ENCODE measurements around the gene KLHL2.
"Not testable (repeated sequence)": the region's sequence is repeated elsewhere in the genome, so short reads cannot be mapped to it uniquely, and the experiment has no call there.

Gene KLHL2

GRCh38 chr4:165201806-165202205 is 5.6 kb upstream of the KLHL2 start:
- DNase-seq: no peak

- no peak for DNase-seq
Observed at GRCh38 chr4:165203541-165204461, 3.6 kb upstream of the KLHL2 start.

GRCh38 chr4:165204462-165204830 is 2.9 kb upstream of the KLHL2 start:
- DNase-seq: no peak

DNA sequence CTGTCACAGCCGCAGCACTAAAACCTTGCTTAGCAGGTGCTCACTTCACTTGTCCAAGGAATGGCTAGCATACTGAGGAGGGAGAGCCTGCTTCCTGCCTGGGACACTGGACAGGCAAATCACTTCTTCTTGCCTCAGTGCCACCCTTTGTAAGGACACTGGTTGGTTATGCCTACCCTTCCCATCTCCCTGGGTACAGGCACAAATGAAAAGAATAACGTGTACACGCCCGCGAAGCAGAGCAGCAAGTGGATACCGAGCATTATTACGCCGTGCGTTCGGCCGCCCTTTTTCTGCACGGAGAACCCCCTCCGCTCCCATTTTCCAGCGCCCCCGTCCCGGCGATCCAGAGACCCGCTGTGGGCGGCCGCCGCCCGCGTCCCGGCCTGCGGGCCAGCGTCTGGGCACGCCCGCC is 338 bp upstream of the KLHL2 start:
- DNase-seq: no peak

GRCh38 chr4:165208221-165208652 is 876 bp downstream of the KLHL2 start:
- DNase-seq: no peak

DNA sequence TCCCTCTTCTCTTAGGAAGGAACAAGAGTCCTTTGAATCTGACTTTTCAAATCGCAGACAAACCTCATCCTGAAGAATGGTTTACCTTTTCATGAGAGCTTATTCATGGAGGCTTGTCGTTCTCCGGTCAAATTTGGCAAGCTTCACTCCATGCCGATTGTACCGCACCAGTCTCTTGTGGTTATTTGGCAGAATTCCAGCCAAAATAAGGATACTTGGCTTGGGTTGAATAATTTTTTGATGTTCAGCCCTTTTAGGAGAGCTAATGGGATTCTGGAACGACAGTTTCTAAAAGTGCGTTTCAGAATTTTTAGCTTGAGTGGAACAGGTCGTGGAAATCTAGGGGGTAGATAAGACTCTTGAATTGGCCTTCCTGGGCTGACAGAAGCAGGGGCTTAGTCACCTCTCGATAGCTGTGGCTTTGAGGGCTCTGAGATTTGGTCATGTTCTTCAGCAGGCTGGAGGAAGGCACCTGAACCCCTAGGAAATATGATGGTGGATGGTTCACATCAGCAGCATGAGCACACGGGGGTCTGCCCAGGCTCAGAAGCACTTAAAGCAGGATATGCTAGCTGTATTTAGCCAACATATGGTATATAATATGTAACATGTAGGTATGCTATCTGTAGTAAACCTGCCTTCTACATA is 1.5 kb downstream of the KLHL2 start:
- no peak for DNase-seq

- no peak for DNase-seq
Observed at GRCh38 chr4:165209796-165210195, 2.4 kb downstream of the KLHL2 start.

DNA sequence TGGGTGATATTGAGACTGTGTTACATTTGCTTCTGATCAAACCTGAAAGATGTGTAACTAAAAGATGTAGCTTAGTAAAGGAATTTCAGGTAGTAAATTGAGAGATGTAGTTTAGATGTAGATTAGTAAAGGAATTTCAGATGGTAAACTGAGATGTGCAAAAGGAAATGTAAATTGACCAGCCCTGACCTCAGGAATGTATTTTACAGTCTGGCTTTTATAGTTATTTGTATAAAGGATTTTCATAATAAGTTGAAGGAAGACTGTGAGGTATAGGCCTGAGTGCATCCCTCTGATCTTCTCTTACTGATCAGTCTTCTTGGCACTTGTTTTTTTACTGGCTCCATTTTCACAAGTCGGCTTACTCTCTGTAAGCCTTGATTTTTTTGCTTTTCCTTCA is 3.2 kb downstream of the KLHL2 start:
- no peak for DNase-seq

- not testable (repeated sequence) for DNase-seq
Observed at GRCh38 chr4:165212647-165213046, 5.3 kb downstream of the KLHL2 start.

GRCh38 chr4:165213404-165213803 is 6.0 kb downstream of the KLHL2 start:
- DNase-seq: not testable (repeated sequence)

- not testable (repeated sequence) for DNase-seq
Observed at GRCh38 chr4:165213991-165214709, 6.8 kb downstream of the KLHL2 start.

DNA sequence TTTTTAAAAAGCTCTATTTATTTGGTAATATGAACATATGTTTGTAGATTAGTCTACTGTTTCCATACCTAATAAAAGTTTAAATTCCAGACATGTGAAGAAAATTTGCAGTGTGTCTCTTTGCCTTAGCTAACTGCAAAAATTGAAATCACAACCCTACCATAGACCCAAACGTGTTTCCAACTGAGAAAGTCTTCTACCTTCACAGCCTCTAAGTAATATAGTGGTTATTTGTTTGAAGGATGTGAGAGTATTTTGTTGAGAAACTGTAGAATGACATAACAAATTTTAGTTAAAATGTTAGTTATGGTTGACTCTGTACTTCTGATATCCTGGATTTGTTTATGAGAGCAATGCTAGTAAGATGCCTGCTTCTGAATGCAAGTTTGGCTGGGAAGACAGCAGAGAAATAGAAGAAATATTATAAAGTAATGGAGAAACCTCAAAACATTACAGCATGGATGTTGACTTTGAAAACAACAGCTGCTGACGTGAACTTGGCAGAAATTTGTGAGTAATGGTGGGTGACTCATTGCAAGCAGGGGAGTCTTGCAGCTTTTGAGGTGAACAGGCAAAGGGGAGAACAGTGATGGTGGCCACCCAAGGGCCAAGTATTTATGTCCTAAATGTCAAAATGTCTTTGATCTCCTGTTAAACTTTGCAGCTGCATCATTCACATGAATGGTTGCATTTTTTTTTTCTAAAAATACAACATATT is 7.8 kb downstream of the KLHL2 start:
- not testable (repeated sequence) for DNase-seq

- DNase-seq: not testable (repeated sequence)
Observed at GRCh38 chr4:165215761-165216487, 8.6 kb downstream of the KLHL2 start.

DNA sequence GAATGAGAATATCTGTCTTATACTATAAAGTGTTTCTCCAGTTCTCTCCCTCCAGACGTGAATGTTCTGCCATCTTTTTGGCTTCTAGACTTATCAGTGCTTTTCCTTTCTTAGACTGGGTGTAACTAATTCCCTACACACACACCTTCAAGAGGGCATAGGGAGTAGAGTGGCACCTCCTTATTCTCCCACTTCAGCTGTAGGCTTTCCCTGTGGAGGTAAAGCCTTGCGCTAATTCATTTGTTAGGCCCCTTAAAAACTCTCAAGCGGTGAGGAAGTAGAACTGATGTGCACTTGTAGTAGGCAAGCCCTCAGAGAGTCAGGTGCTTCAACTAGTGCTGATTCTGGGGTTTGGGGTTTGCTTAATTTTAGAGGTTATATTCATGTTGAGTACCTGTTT is 10.0 kb downstream of the KLHL2 start:
- DNase-seq: no peak

DNA sequence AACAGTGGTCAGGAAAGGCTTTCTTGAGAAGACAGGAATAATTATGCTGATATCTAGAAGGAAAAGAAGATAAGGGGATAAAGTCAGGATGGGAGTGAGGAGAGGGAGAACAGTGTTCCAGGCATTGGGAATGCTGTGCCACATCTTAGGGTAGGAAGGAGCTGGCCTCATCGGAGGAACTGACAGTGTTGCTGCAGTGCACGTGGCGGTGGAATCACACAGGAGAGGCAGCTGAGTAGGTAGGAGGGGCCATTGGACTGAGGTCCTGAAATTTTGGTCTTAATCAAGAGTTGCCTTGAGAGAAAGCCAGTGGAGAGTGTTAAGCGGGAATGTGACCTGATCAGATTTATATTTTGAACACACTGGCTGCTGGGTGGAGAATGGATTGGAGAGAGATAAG is 13.9 kb downstream of the KLHL2 start:
- DNase-seq: not testable (repeated sequence)

DNA sequence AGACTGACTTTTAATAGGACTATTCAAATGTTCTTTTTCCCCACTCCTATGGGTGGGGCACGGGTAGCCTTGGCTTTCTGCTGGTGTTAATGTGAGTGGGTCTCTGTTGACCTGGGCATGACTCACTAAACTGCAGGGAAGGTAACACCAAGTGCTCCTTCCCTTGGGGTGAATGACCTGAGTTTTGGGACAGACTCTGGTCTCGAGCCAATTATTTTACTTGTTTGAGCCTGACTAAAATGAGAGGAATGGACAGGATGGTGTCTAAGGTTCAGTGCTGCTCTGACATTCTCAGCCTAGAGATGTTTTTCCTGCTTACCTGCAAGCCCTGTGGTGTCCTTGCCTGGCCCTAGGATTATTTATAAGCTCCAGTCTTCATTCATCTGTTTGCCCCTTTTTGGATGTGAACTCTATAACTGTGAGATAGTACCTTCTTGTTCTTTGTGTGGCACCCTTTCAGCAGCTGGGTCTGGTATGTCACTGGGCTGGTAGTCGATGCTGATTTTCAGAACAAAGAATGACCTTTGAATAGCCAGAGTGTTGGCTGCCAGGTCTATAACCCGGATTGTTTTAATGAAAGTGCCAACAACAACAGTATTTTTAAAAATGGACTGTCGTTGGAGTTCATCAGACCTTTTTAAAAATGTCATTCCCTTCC is 14.8 kb downstream of the KLHL2 start:
- not testable (repeated sequence) for DNase-seq

- DNase-seq: no peak
Observed at GRCh38 chr4:165222651-165222994, 15.3 kb downstream of the KLHL2 start.

GRCh38 chr4:165227401-165227800 is 20.0 kb downstream of the KLHL2 start:
- not testable (repeated sequence) for DNase-seq

DNA sequence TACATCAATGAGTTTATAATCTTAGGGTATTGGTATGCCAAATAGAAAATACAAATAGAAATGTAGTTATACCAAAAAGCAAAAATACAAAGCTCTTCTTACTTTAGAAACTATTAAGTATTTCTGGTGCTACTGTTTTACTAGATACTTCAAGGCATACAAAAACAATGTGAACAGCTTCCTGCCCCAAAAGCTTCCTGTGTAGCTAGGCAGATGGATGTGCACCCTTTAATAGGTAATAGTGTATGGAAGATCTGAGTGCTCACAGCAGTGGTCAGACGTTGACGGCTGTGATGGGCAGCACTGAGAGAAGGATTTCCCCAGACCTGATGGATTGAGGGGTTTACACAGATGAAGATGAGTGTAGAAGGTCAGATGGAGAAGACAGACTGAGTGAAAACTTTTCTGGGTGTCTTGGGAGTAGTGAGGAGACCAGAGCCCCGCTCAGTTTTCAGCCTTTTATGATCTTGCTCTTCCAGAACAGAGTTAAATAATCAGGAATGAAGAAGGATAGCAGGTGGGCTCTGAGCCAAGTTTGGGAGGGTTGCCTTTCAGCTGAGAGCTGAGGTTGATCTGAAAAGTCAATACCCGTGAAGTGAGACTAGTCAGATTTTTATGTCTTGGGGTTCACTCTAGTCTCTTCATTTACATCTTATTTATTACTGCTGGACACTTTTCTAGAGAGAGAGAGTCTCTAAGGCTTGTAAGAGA is 22.3 kb downstream of the KLHL2 start:
- DNase-seq: not testable (repeated sequence)

DNA sequence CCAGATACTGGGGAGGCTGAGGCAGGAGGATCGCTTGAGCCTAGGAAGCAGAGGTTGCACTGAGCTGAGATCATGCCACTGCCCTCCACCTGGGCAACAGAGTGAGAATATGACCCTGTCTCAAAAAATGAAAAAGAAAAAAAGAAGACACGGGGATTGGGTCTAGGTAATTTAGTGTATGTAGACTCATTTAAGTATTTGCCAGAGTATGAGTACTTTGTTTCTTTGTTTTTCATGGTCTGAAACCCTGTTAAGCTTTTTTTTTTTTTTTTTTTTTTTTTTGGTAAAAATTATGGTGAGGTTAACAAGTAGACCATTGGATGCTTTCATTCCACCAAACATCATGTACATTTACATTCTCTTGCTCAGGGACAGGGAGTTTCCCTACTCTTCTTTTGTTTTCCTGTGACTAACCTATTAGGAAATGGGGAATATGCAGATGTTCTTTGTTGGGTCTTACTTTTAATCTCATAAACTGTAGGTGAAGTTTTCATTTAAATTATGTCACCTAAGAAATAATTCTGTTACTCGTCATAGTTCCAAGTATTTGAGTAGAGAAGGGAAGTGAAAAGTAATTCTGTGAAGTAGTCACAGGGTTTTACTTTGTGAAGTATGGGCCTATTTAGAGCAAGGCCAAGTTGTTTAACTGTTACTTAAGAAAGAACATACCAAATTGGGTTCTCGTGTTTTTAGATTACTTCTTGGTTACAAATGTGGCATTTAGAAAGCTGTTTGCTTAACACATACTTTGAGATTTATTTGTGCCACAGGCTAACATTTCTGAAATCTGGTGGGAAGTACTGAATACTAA is 25.5 kb downstream of the KLHL2 start:
- not testable (repeated sequence) for DNase-seq

All from femur (tissue), 1 donor.